ENCODE measurements around the gene JPT2.

DNA sequence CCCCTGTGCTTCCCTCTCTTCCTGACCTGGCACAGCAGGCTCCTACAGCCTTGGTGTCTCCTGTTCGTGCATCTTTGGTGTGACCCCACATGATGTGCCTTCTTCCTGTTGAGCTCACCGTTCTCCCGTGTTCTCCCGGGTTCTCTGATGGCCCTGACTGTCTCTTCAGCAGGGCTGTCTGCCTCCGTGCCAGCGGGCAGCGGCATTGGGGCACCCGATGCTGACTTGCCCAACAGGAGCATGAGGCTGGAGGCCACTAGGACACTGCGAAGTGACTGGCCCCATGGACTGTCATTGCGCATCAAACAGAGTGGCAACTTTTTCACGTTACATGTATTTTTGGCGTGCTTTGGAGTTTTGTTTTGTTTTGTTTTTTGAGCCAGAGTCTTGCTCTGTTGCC lies 43.5 kb upstream of the JPT2 start:
- TF ChIP-seq CTCF (IDR thresholded peaks at IDR 0.05) (no peak), POLR2A (IDR thresholded peaks at IDR 0.05) (no peak)

Measured in heart left ventricle (tissue), 13 donors.